Hepatocyte (in vitro differentiated cells): ENCODE results near the gene ADPGK. TPM values are rescaled to one million over a fixed set of nuclear protein-coding genes. Genes with fewer than 3 reads are reported as not detected.

Experiments used
- DNase-seq: peaks from one replicate; pipeline ENCODE4 v3.0.0-alpha.2; 2016; ENCODE audit warnings: low spot score
- H2AFZ ChIP-seq: fragments of 200-600 bp; sonication (generic); 2 replicates; pipeline ENCODE4 v1.6.0; 2016; ENCODE audit warnings: antibody characterized with exemption, mild to moderate bottlenecking
- H3K27ac ChIP-seq: fragments of 200-600 bp; sonication (generic); 2 replicates; pipeline ENCODE4 v1.5.1; 2016; ENCODE audit warnings: mild to moderate bottlenecking
- H3K27me3 ChIP-seq: fragments of 200-600 bp; sonication (generic); 2 replicates; pipeline ENCODE4 v1.6.1; 2016
- H3K36me3 ChIP-seq: fragments of 200-600 bp; sonication (generic); replicated peaks from 2 replicates; pipeline ENCODE4 v1.5.1; 2016; ENCODE audit warnings: low read depth; ENCODE audit not compliant: insufficient read depth
- H3K4me1 ChIP-seq: fragments of 200-600 bp; sonication (generic); 2 replicates; pipeline ENCODE4 v1.5.1; 2016; ENCODE audit warnings: mild to moderate bottlenecking, moderate library complexity; ENCODE audit not compliant: insufficient read depth
- H3K4me2 ChIP-seq: fragments of 200-600 bp; sonication (generic); 2 replicates; pipeline ENCODE4 v1.6.0; 2016
- H3K4me3 ChIP-seq: fragments of 200-600 bp; sonication (generic); 2 replicates; pipeline ENCODE4 v1.5.1; 2016; ENCODE audit warnings: mild to moderate bottlenecking
- H3K79me2 ChIP-seq: fragments of 200-600 bp; sonication (generic); 2 replicates; pipeline ENCODE4 v1.6.0; 2017; ENCODE audit warnings: mild to moderate bottlenecking
- H3K9me2 ChIP-seq: fragments of 200-600 bp; sonication (generic); replicated peaks from 2 replicates; pipeline ENCODE4 v1.6.0; 2017; ENCODE audit warnings: mild to moderate bottlenecking; ENCODE audit not compliant: insufficient read depth
- H3K9me3 ChIP-seq: fragments of 200-600 bp; sonication (generic); 2 replicates; pipeline ENCODE4 v1.5.1; 2016; ENCODE audit warnings: low read depth, mild to moderate bottlenecking
- H4K20me1 ChIP-seq: fragments of 200-600 bp; sonication (generic); 2 replicates; pipeline ENCODE4 v1.6.0; 2016; ENCODE audit warnings: mild to moderate bottlenecking; ENCODE audit not compliant: insufficient read depth, poor library complexity, severe bottlenecking
- CTCF ChIP-seq: fragments of 200-600 bp; sonication (generic); IDR thresholded peaks from 2 replicates; pipeline ENCODE4 v1.5.1; 2016; ENCODE audit warnings: antibody characterized with exemption, mild to moderate bottlenecking; ENCODE audit not compliant: poor library complexity
- EZH2 ChIP-seq: fragments of 200-600 bp; sonication (generic); IDR thresholded peaks from 2 replicates; pipeline ENCODE4 v1.6.1; 2016; ENCODE audit warnings: antibody characterized with exemption, mild to moderate bottlenecking, borderline replicate concordance
- EZH2phosphoT487 ChIP-seq: fragments of 200-600 bp; sonication (generic); IDR thresholded peaks from one replicate; pipeline ENCODE4 v1.6.1; 2018; ENCODE audit warnings: antibody characterized with exemption, mild to moderate bottlenecking, low read depth, moderate library complexity; ENCODE audit not compliant: unreplicated experiment, severe bottlenecking
- WGBS: methylation state at CpG from one replicate; pipeline ENCODE4 v1.1.6; 2016; ENCODE audit warnings: low lambda C conversion rate; ENCODE audit errors: missing lambda C conversion rate; 5-methylcytosine and 5-hydroxymethylcytosine counted together
- polyA plus RNA-seq: library from polyadenylated mRNA; unstranded; fragments of >200 nt; fragmentation: Nextera tagmentation; extraction: Ambion mirVana; gene quantifications from 2 replicates; pipeline ENCODE4 v1.2.1, GENCODE V29; 2016
- total RNA-seq: library from RNA; depleted of rRNA; stranded (reverse); fragments of >200 nt; gene quantifications from 2 replicates; pipeline ENCODE4 v1.2.3, GENCODE V29; 2014

The ADPGK gene
- total and polyA plus RNA-seq, 2 experiments from 2014 or later, result 59.2 to 67.3 TPM

DNA sequence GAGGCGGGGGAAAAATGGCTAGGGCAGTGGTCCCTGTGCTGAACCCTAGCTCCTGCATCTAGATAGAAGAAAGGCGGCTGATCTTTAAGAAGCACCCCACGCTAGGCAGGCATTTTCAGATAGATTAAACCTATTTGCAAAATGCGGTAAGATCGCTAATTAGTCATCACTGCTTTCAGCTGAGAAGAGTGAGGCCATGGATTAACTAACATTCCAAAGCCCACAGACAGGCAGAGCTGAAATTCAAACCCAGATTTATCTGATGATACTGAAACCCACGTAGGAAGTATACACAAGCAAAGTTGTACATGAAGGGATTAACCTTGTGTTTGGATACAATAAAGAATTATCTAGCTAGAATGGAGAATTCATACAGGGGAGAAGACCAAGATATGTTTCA, 4.8 kb downstream of the ADPGK start:
- Histone ChIP-seq H3K9me3 (no peaks in the 10 kb centered on the region), H3K36me3 (no peaks in the 10 kb centered on the region), H3K4me2 (peak overlapping the region; percentile 34), H3K27ac (no peak overlapping the region), H4K20me1 (peaks cover 4% of the 10 kb centered on the region), H3K79me2 (peaks cover 83% of the 10 kb centered on the region), H3K27me3 (no peaks in the 10 kb centered on the region), H2AFZ (no peak overlapping the region), H3K4me1 (peaks cover 10% of the 10 kb centered on the region), H3K4me3 (no peak overlapping the region), H3K9me2 (no peaks in the 10 kb centered on the region)
- no peak for DNase-seq
- TF ChIP-seq EZH2phosphoT487 (no peak), EZH2 (no peak), CTCF (no peak)
- WGBS, result 74% methylated on average over 6 of the region's 6 CpGs

DNA sequence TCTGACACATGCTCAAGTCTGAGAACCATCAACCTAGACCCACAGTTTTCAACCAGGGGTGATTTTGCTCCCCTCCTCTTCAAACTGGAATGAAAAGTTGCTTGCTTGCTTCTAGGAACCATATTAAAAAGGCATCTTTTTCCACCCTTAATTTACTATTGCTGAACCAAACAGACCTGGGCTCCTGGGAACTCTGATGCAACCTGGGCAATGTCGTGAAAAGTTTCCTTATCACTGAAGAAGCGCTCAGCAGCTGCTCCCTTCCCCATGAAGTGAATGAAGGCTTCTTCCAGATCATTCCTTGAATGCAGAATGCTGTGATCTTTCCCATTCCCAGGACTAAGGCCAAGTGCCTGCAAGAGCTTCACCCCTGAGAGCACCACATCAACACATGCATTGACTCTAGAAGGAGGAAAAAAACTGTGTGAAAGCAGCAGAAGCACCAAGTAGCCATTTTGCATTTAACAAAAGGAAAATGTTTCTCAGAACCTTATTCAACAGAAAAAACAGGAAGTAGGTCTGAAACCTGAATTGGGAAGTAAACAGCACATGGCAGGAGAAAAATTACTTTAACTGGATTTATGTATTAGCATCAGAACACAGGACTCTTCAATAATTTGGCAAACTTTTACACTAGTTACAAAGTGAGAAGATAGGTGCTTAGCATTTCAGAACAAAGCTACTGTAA, 8.7 kb downstream of the ADPGK start:
- no peak for TF ChIP-seq EZH2phosphoT487
- TF ChIP-seq CTCF, result no peak
- no peak for TF ChIP-seq EZH2

DNA sequence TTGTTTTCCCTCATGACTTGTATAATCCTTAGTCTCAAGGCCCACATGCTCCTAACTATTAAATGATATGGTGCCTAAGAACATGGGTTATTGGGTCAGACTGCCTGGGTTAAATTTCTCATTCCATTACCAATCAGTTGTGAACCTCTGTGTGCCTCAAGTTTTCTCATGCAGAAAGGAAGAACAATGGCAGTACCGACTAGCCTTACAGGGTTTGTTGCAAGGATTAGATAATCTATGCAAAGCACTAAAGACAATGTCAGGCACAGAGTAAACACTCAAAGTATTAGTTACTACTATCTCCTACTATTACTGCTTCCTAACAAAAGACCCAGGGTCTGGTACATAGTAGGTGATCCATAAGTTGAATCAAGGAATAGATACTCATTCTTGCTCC, 12.2 kb downstream of the ADPGK start:
- Histone ChIP-seq H3K4me3 (no peak overlapping the region), H3K79me2 (peaks cover 35% of the 10 kb centered on the region), H4K20me1 (no peaks in the 10 kb centered on the region), H3K27me3 (no peaks in the 10 kb centered on the region), H3K9me2 (no peaks in the 10 kb centered on the region), H2AFZ (no peak overlapping the region), H3K36me3 (peaks cover 8% of the 10 kb centered on the region), H3K27ac (no peak overlapping the region), H3K9me3 (peaks cover 17% of the 10 kb centered on the region), H3K4me2 (no peak overlapping the region), H3K4me1 (no peaks in the 10 kb centered on the region)
- TF ChIP-seq EZH2 (no peak), EZH2phosphoT487 (no peak), CTCF (no peak)
- 37% methylated on average over 1 of the region's 1 CpG for WGBS
- DNase-seq, result no peak

More for the DNA sequence above, 8.7 kb downstream of the ADPGK start:
- no peaks in the 10 kb centered on the region for H3K27me3 ChIP-seq
- H2AFZ ChIP-seq, result no peak overlapping the region
- WGBS, result 86% methylated on average over 2 of the region's 2 CpGs
- no peaks in the 10 kb centered on the region for H3K9me3 ChIP-seq
- H3K27ac ChIP-seq, result no peak overlapping the region
- H4K20me1 ChIP-seq, result no peaks in the 10 kb centered on the region
- H3K79me2 ChIP-seq, result peaks cover 55% of the 10 kb centered on the region
- no peak for DNase-seq
- no peak overlapping the region for H3K4me3 ChIP-seq
- H3K4me1 ChIP-seq, result no peaks in the 10 kb centered on the region
- H3K9me2 ChIP-seq, result no peaks in the 10 kb centered on the region
- no peak overlapping the region for H3K4me2 ChIP-seq
- H3K36me3 ChIP-seq, result peaks cover 2% of the 10 kb centered on the region
